ENCODE data around the gene INPP5D.

GRCh38 chr2:233129351-233129978, 69.3 kb downstream of the INPP5D start:
- TF ChIP-seq HDAC6 (IDR thresholded peaks at IDR 0.05; ENCODE audit: low read depth, low read length) (no peak), ZNF274 (IDR thresholded peaks at IDR 0.05; ENCODE audit: borderline replicate concordance, extremely low read depth, low read length) (no peak), SP2 (IDR thresholded peaks at IDR 0.05; ENCODE audit: low read length) (no peak), CTCF (IDR thresholded peaks at IDR 0.05; ENCODE audit: control extremely low read depth in 1 of 3, insufficient read depth in 1 of 3, low read depth in 1 of 3, low read length in 3 of 3) (peak; percentile 80 to 92 (median 82)), POLR2AphosphoS5 (IDR thresholded peaks at IDR 0.05; ENCODE audit: low read depth, low read length) (no peak), RFX5 (IDR thresholded peaks at IDR 0.05; ENCODE audit: borderline replicate concordance, low read depth, low read length) (no peak)
- TF ChIP-seq, protein P1, sequence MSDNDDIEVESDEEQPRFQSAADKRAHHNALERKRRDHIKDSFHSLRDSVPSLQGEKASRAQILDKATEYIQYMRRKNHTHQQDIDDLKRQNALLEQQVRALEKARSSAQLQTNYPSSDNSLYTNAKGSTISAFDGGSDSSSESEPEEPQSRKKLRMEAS (IDR thresholded peaks at IDR 0.05) = no peak

Measured in H1 (cell line).